Osteocyte (in vitro differentiated cells): ENCODE data around the gene OR2C1. TPM values are rescaled to one million over a fixed set of nuclear protein-coding genes. Genes with fewer than 3 reads are reported as not detected.

Experiments used
- DNase-seq: peaks from one replicate; pipeline ENCODE4 v3.0.0; 2021; ENCODE audit warnings: mixed read lengths; ENCODE audit not compliant: unreplicated experiment; ENCODE audit errors: extremely low spot score
- H3K27ac Mint-ChIP-seq: one replicate; pipeline ENCODE4 v1.8.0; 2021; ENCODE audit warnings: mild to moderate bottlenecking, mixed read lengths; ENCODE audit not compliant: unreplicated experiment
- H3K27me3 Mint-ChIP-seq: one replicate; pipeline ENCODE4 v1.8.0; 2021; ENCODE audit warnings: mixed read lengths; ENCODE audit not compliant: unreplicated experiment
- H3K36me3 Mint-ChIP-seq: one replicate; pipeline ENCODE4 v1.8.0; 2021; ENCODE audit warnings: mixed read lengths; ENCODE audit not compliant: unreplicated experiment
- H3K4me1 Mint-ChIP-seq: one replicate; pipeline ENCODE4 v1.8.0; 2021; ENCODE audit warnings: mixed read lengths; ENCODE audit not compliant: unreplicated experiment
- H3K4me3 Mint-ChIP-seq: one replicate; pipeline ENCODE4 v1.8.0; 2021; ENCODE audit warnings: mild to moderate bottlenecking, moderate library complexity, mixed read lengths; ENCODE audit not compliant: unreplicated experiment
- H3K9me3 Mint-ChIP-seq: one replicate; pipeline ENCODE4 v1.8.0; 2021; ENCODE audit warnings: mixed read lengths; ENCODE audit not compliant: unreplicated experiment
- total RNA-seq: library from RNA; stranded (reverse); gene quantifications from 2 replicates; pipeline ENCODE4 v1.2.1, GENCODE V29; 2021
- TF ChIP-seq, protein P1 (sequence below): fragments of 200-600 bp; sonication (generic); IDR thresholded peaks from 2 replicates; pipeline ENCODE4 v1.5.0; 2021; ENCODE audit warnings: antibody characterized with exemption, mild to moderate bottlenecking, moderate library complexity

The OR2C1 gene
- total RNA-seq, 1 donor from 2014 or later: not detected

DNA sequence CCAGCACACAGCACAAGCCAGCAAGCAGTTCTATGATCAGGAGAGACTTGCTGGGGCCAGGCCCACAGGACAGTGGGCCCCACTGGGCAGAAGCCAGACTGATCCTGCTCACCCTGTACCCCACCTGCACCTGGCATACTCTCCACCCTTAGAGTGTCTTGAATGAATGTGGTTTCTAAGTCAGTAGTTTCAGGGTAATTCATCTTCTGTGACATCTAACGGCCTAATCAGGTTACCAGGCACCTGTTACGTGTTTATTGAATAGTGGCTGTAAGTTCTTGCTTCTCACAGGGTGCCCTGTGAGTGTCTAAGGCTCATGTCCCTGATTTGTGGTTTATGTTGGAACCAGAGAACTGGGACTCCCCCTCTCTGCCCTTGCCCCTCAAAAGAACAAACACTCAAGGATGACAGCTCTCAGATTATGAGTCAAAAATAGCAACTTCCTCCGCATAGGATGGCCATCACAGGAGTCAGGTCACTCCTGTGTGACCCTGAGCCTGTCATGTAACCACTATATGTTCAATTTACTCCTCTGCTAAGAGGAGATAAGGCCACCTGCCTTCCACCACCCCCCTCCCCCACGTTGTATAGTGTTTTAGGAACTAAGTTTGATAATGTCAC lies 7.0 kb upstream of the OR2C1 start:
- no peaks in the 10 kb centered on the region for H3K4me1 Mint-ChIP-seq
- peaks cover 3% of the 10 kb centered on the region for H3K9me3 Mint-ChIP-seq
- H3K27ac Mint-ChIP-seq: no peak overlapping the region
- TF ChIP-seq, protein P1, sequence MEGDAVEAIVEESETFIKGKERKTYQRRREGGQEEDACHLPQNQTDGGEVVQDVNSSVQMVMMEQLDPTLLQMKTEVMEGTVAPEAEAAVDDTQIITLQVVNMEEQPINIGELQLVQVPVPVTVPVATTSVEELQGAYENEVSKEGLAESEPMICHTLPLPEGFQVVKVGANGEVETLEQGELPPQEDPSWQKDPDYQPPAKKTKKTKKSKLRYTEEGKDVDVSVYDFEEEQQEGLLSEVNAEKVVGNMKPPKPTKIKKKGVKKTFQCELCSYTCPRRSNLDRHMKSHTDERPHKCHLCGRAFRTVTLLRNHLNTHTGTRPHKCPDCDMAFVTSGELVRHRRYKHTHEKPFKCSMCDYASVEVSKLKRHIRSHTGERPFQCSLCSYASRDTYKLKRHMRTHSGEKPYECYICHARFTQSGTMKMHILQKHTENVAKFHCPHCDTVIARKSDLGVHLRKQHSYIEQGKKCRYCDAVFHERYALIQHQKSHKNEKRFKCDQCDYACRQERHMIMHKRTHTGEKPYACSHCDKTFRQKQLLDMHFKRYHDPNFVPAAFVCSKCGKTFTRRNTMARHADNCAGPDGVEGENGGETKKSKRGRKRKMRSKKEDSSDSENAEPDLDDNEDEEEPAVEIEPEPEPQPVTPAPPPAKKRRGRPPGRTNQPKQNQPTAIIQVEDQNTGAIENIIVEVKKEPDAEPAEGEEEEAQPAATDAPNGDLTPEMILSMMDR: no peak
- no peak overlapping the region for H3K4me3 Mint-ChIP-seq
- H3K27me3 Mint-ChIP-seq: peaks cover 11% of the 10 kb centered on the region
- no peak for DNase-seq
- H3K36me3 Mint-ChIP-seq: no peaks in the 10 kb centered on the region

DNA sequence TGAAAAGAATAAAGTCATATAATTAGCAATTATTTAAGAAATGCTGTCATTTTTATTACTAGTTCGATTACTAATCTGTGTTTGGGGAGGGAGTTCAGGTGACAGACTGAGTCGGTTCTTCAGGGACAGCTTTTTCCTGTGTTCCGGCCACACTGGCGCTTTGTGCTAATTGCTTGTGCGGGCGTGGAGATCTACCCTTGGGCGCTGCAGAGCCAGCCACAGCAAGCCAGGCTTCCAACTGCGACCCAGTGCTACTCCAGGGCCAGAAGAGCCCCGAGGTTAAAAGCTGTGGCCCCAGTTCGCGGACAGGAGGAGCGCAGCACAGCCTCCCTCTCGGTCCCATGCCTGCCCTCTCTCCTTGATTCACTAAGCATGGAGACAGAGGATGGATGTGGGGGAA lies 6.5 kb upstream of the OR2C1 start:
- Mint-ChIP-seq H3K27me3 (peaks cover 11% of the 10 kb centered on the region), H3K4me3 (no peak overlapping the region), H3K9me3 (peaks cover 4% of the 10 kb centered on the region), H3K27ac (no peak overlapping the region), H3K36me3 (no peaks in the 10 kb centered on the region), H3K4me1 (no peaks in the 10 kb centered on the region)
- TF ChIP-seq, protein P1: no peak
- DNase-seq: no peak

DNA sequence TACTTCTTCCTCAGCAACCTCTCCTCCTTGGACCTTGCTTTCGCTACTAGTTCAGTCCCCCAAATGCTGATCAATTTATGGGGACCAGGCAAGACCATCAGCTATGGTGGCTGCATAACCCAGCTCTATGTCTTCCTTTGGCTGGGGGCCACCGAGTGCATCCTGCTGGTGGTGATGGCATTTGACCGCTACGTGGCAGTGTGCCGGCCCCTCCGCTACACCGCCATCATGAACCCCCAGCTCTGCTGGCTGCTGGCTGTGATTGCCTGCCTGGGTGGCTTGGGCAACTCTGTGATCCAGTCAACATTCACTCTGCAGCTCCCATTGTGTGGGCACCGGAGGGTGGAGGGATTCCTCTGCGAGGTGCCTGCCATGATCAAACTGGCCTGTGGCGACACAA lies 429 bp downstream of the OR2C1 start:
- TF ChIP-seq, protein P1: no peak
- no peak overlapping the region for H3K27ac Mint-ChIP-seq
- no peaks in the 10 kb centered on the region for H3K36me3 Mint-ChIP-seq
- no peak overlapping the region for H3K4me3 Mint-ChIP-seq
- no peak for DNase-seq
- peaks cover 14% of the 10 kb centered on the region for H3K27me3 Mint-ChIP-seq
- peaks cover 17% of the 10 kb centered on the region for H3K9me3 Mint-ChIP-seq
- no peaks in the 10 kb centered on the region for H3K4me1 Mint-ChIP-seq

DNA sequence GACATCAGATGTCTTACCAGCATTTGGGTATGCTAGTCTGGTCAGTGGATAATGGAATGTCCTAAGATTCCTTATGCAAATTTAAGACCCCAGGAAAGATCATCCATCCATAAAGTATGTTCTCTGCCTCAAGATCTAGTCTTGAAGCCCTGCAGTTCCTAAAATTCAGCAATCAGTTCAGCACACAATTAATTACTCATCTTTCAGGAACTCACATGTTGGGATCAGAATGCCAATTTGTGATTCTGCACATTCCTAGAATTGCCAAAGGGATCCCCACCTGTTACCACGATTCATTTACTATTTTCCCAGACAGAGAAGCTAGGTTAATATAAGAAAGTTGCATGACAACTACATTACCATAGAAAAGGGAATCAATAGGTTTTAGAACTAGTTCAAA lies 3.2 kb downstream of the OR2C1 start:
- no peak overlapping the region for H3K27ac Mint-ChIP-seq
- peaks cover 22% of the 10 kb centered on the region for H3K9me3 Mint-ChIP-seq
- no peak for DNase-seq
- no peaks in the 10 kb centered on the region for H3K36me3 Mint-ChIP-seq
- peaks cover 9% of the 10 kb centered on the region for H3K27me3 Mint-ChIP-seq
- no peak overlapping the region for H3K4me3 Mint-ChIP-seq
- TF ChIP-seq, protein P1: no peak
- H3K4me1 Mint-ChIP-seq: no peaks in the 10 kb centered on the region

DNA sequence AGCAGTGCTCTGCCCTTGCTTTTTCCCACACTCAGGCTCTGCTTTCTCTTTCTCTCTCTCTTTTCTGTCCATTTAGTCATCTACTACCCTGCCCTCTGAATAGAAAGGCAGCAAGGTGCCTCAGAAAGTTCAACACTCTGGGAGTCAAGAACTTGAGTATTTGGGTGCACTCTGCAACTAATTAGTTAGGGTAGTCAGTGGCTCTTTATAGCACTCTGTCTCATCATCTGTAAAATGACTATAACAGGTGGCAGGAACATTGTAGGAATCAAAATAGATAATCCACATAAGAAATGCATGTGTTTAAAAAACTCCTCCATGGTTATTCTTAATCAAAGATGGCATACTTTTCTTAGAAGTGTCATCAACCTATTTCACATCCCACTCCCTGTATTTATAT lies 7.2 kb downstream of the OR2C1 start:
- Mint-ChIP-seq H3K9me3 (peaks cover 5% of the 10 kb centered on the region), H3K27me3 (peaks cover 7% of the 10 kb centered on the region), H3K27ac (no peak overlapping the region), H3K36me3 (no peaks in the 10 kb centered on the region), H3K4me3 (no peak overlapping the region), H3K4me1 (no peaks in the 10 kb centered on the region)
- DNase-seq: no peak
- TF ChIP-seq, protein P1: no peak
